ENCODE data around the gene CGN.
"Not testable (repeated sequence)": the region's sequence is repeated elsewhere in the genome, so short reads cannot be mapped to it uniquely, and the experiment has no call there.

The CGN gene

GRCh38 chr1:151501474-151501873 is 9.7 kb upstream of the CGN start:
- no peak for DNase-seq

GRCh38 chr1:151502035-151502700 is 9.0 kb upstream of the CGN start:
- no peak for DNase-seq

GRCh38 chr1:151502859-151503780 is 8.1 kb upstream of the CGN start:
- peak; percentile 5 for DNase-seq

- DNase-seq, result no peak
Observed at GRCh38 chr1:151504252-151504651, 6.9 kb upstream of the CGN start.

- DNase-seq, result no peak
Observed at GRCh38 chr1:151504759-151505158, 6.4 kb upstream of the CGN start.

GRCh38 chr1:151508833-151509232 is 2.4 kb upstream of the CGN start:
- no peak for DNase-seq

- no peak for DNase-seq
Observed at GRCh38 chr1:151509350-151510019, 1.7 kb upstream of the CGN start.

GRCh38 chr1:151510020-151510405 is 1.2 kb upstream of the CGN start:
- DNase-seq, result no peak

GRCh38 chr1:151510614-151510956 is 602 bp upstream of the CGN start:
- no peak for DNase-seq

GRCh38 chr1:151511636-151512215 is 539 bp downstream of the CGN start:
- peak; percentile 8 for DNase-seq

GRCh38 chr1:151512326-151512725 is 1.1 kb downstream of the CGN start:
- no peak for DNase-seq

- no peak for DNase-seq
Observed at GRCh38 chr1:151512801-151513625, 1.8 kb downstream of the CGN start.

- DNase-seq, result no peak
Observed at GRCh38 chr1:151513626-151514121, 2.5 kb downstream of the CGN start.

GRCh38 chr1:151514366-151514765 is 3.2 kb downstream of the CGN start:
- DNase-seq, result no peak

GRCh38 chr1:151515265-151515664 is 4.1 kb downstream of the CGN start:
- DNase-seq, result no peak

- DNase-seq, result no peak
Observed at GRCh38 chr1:151516031-151516511, 4.9 kb downstream of the CGN start.

GRCh38 chr1:151518431-151518830 is 7.2 kb downstream of the CGN start:
- DNase-seq, result no peak

- DNase-seq, result no peak
Observed at GRCh38 chr1:151518936-151519335, 7.7 kb downstream of the CGN start.

- DNase-seq, result no peak
Observed at GRCh38 chr1:151519667-151520066, 8.5 kb downstream of the CGN start.

GRCh38 chr1:151520359-151520758 is 9.2 kb downstream of the CGN start:
- no peak for DNase-seq

- not testable (repeated sequence) for DNase-seq
Observed at GRCh38 chr1:151522427-151522826, 11.2 kb downstream of the CGN start.

- no peak for DNase-seq
Observed at GRCh38 chr1:151523326-151523725, 12.1 kb downstream of the CGN start.

All from activated CD4-positive, alpha-beta T cell treated with anti-CD3 and anti-CD28 coated beads, Interleukin-10, Interleukin-2, amounts not matched to agents 100 ng/mL and 50 ng/mL, durations not matched to agents 16 hours and 8 hours (primary cell).